SJSA1 (cell line): ENCODE results near the gene JAM2. TPM values are rescaled to one million over a fixed set of nuclear protein-coding genes. Genes with fewer than 3 reads are reported as not detected.
"Not testable (repeated sequence)": the region's sequence is repeated elsewhere in the genome, so short reads cannot be mapped to it uniquely, and the experiment has no call there.

Source experiments
- DNase-seq, 2 experiments: peaks; one replicate each; pipeline ENCODE4 v3.0.0-alpha.2; 2015 to 2020; ENCODE audit warnings: low spot score in 2 of 2, low read depth in 1 of 2
- H3K27ac ChIP-seq: fragments of 250-450 bp; sonication (Bioruptor Pico); 2 replicates; pipeline ENCODE4 v1.5.1; 2020; ENCODE audit warnings: mild to moderate bottlenecking, moderate library complexity
- H3K27me3 ChIP-seq: fragments of 250-450 bp; sonication (Bioruptor Pico); replicated peaks from 2 replicates; pipeline ENCODE4 v1.5.1; 2020; ENCODE audit warnings: mild to moderate bottlenecking, moderate library complexity
- H3K36me3 ChIP-seq: fragments of 250-450 bp; sonication (Bioruptor Pico); 2 replicates; pipeline ENCODE4 v1.5.1; 2020; ENCODE audit warnings: mild to moderate bottlenecking
- H3K4me1 ChIP-seq: fragments of 250-450 bp; sonication (Bioruptor Pico); replicated peaks from 2 replicates; pipeline ENCODE4 v1.6.1; 2021; ENCODE audit warnings: mild to moderate bottlenecking
- H3K4me3 ChIP-seq: fragments of 250-450 bp; sonication (Bioruptor Pico); 2 replicates; pipeline ENCODE4 v1.5.1; 2020; ENCODE audit warnings: mild to moderate bottlenecking
- H3K9me3 ChIP-seq: fragments of 250-450 bp; sonication (Bioruptor Pico); replicated peaks from 2 replicates; pipeline ENCODE4 v1.5.1; 2020; ENCODE audit warnings: mild to moderate bottlenecking
- total RNA-seq: library from RNA; depleted of rRNA; stranded (reverse); fragments of >200 nt; shearing (Covaris generic); gene quantifications from 2 replicates; pipeline ENCODE4 v1.2.3, GENCODE V29; 2014

The JAM2 gene
- total RNA-seq, 1 experiment from 2014 or later, result not detected

DNA sequence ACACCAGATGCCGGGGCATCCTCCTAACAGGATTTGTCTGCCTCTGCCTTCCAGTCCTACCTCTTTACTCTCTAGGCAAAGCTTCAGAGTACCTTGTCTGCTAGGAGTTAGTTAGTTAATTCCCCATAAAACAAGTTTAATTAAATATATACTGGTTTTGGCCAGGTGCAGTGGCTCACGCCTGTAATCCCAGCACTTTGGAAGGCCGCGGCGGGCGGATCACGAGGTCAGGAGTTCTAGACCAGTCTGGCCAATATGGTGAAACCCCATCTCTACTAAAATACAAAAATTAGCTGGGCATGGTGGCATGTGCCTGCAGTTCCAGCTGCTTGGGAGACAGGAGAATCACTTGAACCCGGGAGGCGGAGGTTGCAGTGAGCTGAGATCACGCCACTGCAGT lies 75.0 kb downstream of the JAM2 start:
- H3K27me3 ChIP-seq, H3K27ac ChIP-seq, H3K36me3 ChIP-seq, H3K4me3 ChIP-seq, H3K4me1 ChIP-seq, H3K9me3 ChIP-seq, DNase-seq: not testable (repeated sequence)

DNA sequence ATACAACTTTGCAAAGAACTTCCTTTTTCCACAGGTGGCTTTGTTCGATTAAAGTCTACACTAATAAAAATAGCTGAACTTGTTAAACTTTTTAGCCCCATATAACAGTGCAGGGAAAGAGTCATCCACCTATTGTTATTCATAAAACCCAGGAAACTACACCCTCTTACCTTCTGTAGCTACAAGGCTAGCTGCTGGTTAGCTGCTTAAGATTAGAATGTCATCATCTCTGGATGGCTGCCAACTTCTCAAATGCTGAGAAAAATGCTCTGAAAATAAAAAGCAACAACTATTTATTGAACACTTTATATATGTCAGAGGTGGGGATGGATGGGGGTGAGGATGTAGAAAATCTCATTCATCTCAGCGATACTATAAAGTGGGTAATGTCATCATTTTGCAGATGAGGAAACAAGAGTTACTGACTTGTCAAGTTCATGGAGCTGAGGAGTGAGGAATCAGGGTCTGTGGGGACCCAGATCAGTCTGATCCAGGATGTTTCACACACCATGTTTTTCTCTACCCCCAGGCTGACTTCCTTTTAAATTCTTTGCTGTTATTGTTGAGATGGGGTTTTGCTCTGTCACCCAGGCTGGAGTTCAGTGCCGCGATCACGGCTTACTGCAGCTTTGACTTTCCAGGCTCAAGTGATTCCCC lies 78.6 kb downstream of the JAM2 start:
- H3K27me3 ChIP-seq, result no peaks in the 10 kb centered on the region
- no peaks in the 10 kb centered on the region for H3K4me1 ChIP-seq
- no peak for DNase-seq
- no peak overlapping the region for H3K27ac ChIP-seq
- no peaks in the 10 kb centered on the region for H3K9me3 ChIP-seq
- H3K4me3 ChIP-seq, result no peak overlapping the region
- peaks cover 4% of the 10 kb centered on the region; the same call in 1 of the 2 replicates for H3K36me3 ChIP-seq

DNA sequence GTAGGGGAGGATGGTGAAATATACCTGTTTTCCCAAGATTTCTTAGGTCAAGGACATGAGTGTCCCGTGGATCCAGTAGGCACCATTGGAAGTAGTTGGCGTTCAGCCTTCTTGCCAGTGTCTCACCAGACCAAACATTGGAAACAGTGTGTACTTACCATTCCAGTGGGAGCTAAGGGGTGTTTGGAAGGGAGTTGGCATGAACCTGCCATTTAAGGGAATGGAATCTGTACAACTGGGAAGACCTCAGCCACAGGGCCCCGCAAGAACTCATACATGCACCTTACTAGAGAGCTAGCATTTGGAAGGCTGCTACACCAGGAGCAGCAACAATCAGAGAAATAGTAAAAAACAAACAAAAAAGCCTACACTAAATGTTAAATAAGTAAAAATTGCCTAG lies 82.9 kb downstream of the JAM2 start:
- H3K36me3 ChIP-seq, result peaks cover 45% of the 10 kb centered on the region
- no peak overlapping the region for H3K4me3 ChIP-seq
- H3K4me1 ChIP-seq, result no peaks in the 10 kb centered on the region
- no peak for DNase-seq
- H3K9me3 ChIP-seq, result no peaks in the 10 kb centered on the region
- no peak overlapping the region for H3K27ac ChIP-seq
- no peaks in the 10 kb centered on the region for H3K27me3 ChIP-seq

DNA sequence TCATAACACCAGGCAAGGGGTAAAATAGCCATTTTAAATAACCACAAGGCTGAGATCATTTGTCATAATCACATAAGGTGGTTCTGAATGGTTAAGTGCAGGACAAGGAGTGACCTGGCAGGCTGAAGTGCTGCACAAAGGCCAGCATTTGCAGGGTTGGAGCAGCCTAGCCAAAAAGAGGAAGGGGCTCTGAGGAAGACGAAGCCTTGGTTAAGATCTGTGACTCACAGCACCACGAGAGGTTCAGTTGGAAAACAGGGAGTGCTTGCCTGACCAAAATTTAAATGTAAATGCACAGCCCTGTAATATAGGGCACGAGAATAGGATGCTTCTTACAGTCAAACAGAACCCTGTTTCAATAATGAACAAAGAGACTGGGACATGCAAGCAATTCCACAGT lies 83.6 kb downstream of the JAM2 start:
- no peaks in the 10 kb centered on the region for H3K4me1 ChIP-seq
- H3K27me3 ChIP-seq, result no peaks in the 10 kb centered on the region
- no peak overlapping the region for H3K27ac ChIP-seq
- H3K9me3 ChIP-seq, result no peaks in the 10 kb centered on the region
- no peak for DNase-seq
- peaks cover 51% of the 10 kb centered on the region for H3K36me3 ChIP-seq
- H3K4me3 ChIP-seq, result no peak overlapping the region

DNA sequence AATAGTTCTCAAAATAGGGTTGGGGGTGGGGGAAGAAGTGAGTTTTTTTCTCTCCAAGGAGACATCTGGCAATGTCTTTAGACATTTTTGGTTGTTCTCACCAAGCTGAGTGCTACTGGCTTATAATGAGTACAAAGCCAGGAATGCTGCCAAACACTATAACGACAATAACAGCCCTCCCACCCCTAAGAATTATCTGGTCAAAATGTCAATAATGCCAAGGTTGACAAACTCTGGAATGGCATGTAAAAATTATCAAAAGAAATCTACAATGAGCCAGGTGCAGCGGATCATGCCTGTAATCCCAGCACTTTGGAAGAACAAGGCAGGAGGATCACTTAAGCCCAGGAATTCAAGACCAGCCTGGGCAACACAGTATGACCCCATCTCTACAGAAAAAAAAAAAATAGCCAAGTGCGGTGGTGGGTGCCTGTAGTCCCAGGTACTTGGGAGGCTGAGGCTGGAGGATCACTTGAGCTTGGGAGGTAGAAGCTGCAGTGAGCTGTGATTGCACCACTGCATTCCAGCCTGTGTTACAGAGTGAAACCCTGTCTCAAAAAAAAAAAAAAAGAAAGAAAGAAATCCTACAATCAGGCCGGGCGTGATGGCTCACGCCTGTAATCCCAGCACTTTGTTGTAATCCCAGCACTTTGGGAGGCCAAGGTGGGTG lies 93.2 kb downstream of the JAM2 start:
- Histone ChIP-seq H3K4me3 (no peak overlapping the region), H3K36me3 (peaks cover 42% of the 10 kb centered on the region), H3K4me1 (peaks cover 10% of the 10 kb centered on the region), H3K27ac (no peak overlapping the region), H3K27me3 (no peaks in the 10 kb centered on the region), H3K9me3 (no peaks in the 10 kb centered on the region)
- no peak for DNase-seq

DNA sequence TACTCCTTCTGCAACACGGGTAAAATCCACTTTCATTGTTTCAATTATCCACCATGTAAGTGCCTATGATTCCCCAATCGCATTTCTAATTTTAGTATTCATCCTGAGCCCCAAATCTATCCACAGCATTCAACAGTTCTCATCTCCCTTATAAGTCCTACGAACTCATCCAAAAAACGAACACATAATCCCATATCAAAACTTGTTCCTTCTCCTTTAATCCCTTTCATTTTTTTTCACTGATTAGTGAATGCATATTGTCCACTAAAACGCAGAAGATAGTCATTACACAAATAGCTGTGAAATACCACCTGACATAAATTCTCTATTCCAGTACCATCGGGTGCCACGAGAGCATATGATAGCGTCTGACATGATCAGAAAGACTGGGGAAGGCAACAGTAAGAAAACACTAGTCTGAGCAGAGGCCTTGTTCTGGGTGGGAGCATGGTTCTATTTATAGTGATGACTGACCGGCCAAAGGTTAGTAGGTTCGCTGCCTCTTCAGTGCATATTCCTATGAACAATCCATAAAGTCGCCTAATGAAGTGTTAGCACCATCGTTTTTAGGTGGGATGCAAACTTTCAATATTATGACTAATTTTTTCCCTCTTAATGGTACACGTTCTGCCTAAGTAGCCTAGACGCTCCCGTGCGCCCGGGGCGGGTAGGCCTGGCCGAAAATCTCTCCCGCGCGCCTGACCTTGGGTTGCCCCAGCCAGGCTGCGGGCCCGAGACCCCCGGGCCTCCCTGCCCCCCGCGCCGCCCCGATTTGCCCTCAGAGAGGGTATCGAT lies 95.0 kb downstream of the JAM2 start:
- Histone ChIP-seq H3K27me3 (no peaks in the 10 kb centered on the region), H3K4me1 (peaks cover 10% of the 10 kb centered on the region), H3K36me3 (peaks cover 23% of the 10 kb centered on the region), H3K4me3 (peak overlapping the region; percentile 92), H3K27ac (peak overlapping the region; percentile 95), H3K9me3 (no peaks in the 10 kb centered on the region)
- peak in 1 of 2 experiments; percentile 33 for DNase-seq

DNA sequence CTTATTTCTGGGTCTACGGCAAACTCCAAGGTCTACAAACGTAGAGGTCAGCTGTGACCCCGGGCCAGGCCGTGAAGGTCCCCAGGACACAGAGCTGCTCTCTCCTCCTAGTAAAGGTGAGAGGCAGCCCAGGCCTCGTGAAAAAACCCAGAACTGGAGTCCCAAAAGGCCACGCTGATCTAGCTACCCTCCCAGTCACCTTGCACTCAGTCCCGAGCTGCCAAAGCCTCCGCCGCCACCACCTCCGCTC lies 95.5 kb downstream of the JAM2 start:
- H3K27me3 ChIP-seq, result no peaks in the 10 kb centered on the region
- peak overlapping the region; percentile 92 for H3K4me3 ChIP-seq
- peaks cover 10% of the 10 kb centered on the region for H3K4me1 ChIP-seq
- peak overlapping the region; percentile 95 for H3K27ac ChIP-seq
- peaks cover 18% of the 10 kb centered on the region for H3K36me3 ChIP-seq
- DNase-seq, result no peak
- H3K9me3 ChIP-seq, result no peaks in the 10 kb centered on the region

DNA sequence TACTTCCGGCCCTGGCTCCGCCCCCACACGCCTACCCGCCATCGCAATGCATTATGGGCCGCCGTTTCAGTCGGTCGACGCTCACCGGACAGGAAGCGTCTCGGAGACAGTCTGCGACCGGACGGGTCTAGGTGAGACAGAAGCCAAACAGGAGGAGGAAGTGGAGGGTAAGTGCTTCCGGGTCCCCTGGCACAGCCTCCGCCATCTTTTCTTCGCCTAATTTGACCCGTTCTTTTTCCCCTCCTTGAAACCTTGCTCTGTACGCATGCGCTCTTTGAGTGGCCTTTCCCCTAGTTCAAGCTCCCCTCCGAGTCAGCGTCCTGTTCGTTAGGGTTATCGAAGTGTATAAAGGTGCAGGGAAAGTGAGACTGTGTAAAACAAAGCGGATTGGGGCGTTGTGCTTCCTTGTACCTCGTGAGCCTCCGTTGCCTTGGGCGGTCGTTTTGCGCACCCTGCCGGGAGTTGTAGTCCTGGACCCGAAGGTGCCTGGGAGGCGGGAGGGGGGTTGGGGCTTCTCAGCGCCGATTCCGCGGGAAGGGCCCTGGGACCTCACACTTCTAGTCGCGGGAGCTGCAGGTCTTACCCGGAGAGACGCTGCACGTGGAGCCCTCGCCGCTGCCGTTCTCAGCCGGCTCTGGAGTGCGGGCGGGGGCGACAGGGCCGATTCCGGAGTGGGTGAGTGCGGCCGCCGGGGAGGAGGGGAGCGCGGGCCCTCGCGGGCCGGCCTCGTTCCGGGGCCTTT lies 96.0 kb downstream of the JAM2 start, which contains the start of the genes ATP5PF and GABPA:
TSS of gene ATP5PF (minus strand) at position 1 of the 742 bp plus-strand sequence. CDS start 5,110 bp downstream, outside the sequence.
TSS of gene GABPA (plus strand) at position 69 of the 742 bp plus-strand sequence. CDS start 6,627 bp downstream, outside the sequence.
- peak; percentile 98 for DNase-seq
- peaks cover 10% of the 10 kb centered on the region for H3K4me1 ChIP-seq
- no peaks in the 10 kb centered on the region for H3K9me3 ChIP-seq
- H3K4me3 ChIP-seq, result peak within 1 kb of the TSS; percentile 92
- H3K27me3 ChIP-seq, result no peaks in the 10 kb centered on the region
- H3K27ac ChIP-seq, result peak within 1 kb of the TSS; percentile 95
- peaks cover 13% of the 10 kb centered on the region for H3K36me3 ChIP-seq

DNA sequence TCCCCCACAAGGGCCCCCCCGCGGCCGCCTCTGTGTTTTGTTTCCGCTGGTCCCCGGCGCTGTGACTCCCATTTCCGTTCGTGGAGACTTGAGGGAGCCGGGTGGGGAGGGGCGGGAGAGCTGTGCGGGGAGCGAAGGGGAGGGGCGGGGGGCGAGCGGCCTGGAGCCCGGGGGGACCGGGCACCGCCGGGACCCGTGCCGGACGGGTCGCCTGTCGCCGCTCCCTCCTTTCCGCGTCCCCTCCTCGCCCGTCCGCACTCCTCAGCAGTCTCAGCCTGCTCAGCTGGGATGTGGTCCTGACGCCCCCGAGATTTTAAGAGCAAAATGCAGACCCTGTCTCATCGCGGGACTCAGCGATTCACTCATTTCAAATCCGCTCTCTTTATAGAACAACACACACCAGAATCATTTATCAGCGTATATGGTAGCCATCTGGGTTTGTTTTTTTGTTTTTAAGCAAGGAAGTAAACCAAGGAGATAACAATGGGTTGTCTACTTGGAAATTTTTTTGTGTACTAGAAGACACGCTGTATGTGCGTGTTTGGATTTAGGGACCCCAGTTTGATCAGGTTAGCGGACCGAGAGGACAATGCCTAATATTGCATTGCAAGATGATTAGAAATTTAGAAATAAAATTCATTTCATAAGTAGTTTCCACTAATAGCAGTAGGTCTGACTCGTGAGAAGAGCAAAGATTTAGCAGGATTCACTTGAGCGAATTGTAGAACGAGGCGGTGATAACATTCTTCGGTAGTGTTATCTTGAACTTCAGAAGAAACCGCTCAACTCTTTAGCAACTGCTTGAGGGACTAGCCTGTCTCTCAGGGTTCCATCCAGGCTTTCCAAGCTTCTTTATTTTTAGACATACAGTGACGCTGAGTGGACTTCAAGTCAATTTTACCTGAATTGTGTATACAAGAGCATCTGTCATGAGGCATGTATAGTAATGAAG lies 96.9 kb downstream of the JAM2 start:
- peak overlapping the region; percentile 95 for H3K27ac ChIP-seq
- H3K27me3 ChIP-seq, result no peaks in the 10 kb centered on the region
- peaks cover 10% of the 10 kb centered on the region for H3K4me1 ChIP-seq
- H3K36me3 ChIP-seq, result peaks cover 10% of the 10 kb centered on the region
- peak; percentile 54 to 89 for DNase-seq
- peak overlapping the region; percentile 92 for H3K4me3 ChIP-seq
- no peaks in the 10 kb centered on the region for H3K9me3 ChIP-seq

DNA sequence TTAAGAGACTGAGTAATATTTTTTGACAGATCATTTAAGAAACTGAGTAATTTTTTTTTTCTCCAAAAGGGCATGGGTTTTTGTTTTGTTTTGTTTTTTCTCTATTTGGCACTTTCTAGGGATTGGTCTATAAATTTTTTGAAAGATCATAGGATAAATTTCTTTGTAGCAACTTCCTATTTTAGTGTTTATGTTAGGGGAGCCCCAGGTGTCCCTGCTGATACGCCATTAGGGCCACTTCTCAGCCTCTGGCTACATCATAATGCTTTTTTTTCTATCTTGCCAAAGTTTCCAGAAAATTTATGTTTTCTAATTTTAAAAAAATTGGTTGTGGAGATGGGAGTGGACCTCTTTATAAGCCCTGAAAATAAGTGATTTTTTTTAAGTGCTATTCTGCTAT lies 98.4 kb downstream of the JAM2 start:
- DNase-seq, result no peak
- H3K4me3 ChIP-seq, result no peak overlapping the region
- H3K4me1 ChIP-seq, result peaks cover 10% of the 10 kb centered on the region
- H3K36me3 ChIP-seq, result peaks cover 10% of the 10 kb centered on the region
- no peak overlapping the region for H3K27ac ChIP-seq
- no peaks in the 10 kb centered on the region for H3K27me3 ChIP-seq
- no peaks in the 10 kb centered on the region for H3K9me3 ChIP-seq

DNA sequence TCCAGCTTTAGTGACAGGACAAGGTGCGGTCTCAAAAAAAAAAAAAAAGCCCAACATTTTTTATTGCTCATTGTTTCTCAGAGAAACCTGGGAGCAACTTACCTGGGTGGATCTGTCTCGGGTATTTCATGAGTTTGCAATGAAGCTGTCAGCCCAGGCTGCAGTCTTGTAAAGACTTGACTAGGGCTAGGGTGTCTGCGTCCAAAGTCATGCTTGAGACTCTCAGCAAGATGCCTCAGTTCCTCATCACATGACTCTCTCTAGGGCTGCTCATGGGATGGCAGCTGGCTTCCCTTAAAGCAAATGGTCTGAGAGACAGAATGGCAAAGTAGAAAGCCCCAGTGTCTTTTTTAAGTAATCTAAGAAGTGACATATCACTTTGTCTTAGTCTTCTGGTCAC lies 103.8 kb downstream of the JAM2 start:
- Histone ChIP-seq H3K4me1 (no peaks in the 10 kb centered on the region), H3K4me3 (no peak overlapping the region), H3K27ac (no peak overlapping the region), H3K36me3 (peaks cover 17% of the 10 kb centered on the region), H3K9me3 (no peaks in the 10 kb centered on the region), H3K27me3 (no peaks in the 10 kb centered on the region)
- DNase-seq, result no peak

DNA sequence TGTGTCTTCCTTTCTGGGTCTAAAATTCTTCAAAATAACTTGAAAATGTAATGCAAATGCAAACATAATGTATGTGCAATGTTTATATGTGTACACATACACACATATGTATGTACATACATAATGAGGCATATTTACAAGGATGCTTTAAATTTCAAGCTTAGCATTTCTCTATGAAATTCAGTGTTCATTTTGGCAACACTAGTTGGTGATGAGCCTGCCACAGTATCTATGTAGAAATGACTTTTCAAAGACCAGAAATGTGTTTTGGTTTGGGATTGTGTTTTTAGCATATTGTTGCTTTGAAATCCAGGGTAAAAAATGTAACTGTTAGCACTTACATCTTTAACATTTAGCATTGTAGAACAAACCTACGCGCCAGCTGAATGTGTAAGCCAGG lies 105.8 kb downstream of the JAM2 start:
- H3K4me3 ChIP-seq, result no peak overlapping the region
- H3K27me3 ChIP-seq, result no peaks in the 10 kb centered on the region
- no peak for DNase-seq
- H3K36me3 ChIP-seq, result peaks cover 26% of the 10 kb centered on the region
- H3K27ac ChIP-seq, result no peak overlapping the region
- no peaks in the 10 kb centered on the region for H3K4me1 ChIP-seq
- H3K9me3 ChIP-seq, result no peaks in the 10 kb centered on the region

DNA sequence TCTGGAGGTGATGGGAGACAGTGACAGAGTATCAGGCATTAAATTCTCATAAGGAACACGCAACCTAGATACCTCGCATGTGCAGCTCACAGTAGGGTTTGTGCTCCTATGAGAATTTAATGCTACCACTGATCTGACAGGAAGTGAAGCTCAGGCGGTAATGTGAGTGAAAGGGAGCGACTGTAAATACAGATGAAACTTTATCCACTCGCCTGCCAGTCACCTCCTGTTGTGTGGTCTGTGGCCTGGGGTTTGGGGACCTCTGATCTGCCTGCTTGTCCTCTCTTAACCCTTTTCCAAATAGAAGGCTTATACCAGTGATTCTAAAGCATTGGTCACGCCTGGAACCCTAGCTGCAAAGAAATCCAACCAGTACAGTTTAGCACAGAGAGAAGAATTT lies 111.0 kb downstream of the JAM2 start:
- no peaks in the 10 kb centered on the region for H3K9me3 ChIP-seq
- no peak for DNase-seq

More for the DNA sequence above, 111.0 kb downstream of the JAM2 start:
- H3K36me3 ChIP-seq, result peaks cover 42% of the 10 kb centered on the region
- no peaks in the 10 kb centered on the region for H3K4me1 ChIP-seq
- no peaks in the 10 kb centered on the region for H3K27me3 ChIP-seq
- no peak overlapping the region for H3K27ac ChIP-seq
- H3K4me3 ChIP-seq, result no peak overlapping the region
